ENCODE data around the gene ZNF621. TPM values are rescaled to one million over a fixed set of nuclear protein-coding genes. Genes with fewer than 3 reads are reported as not detected.

Gene ZNF621
- total RNA-seq, 2 experiments from 2014 or later, result 17.8 to 18.7 TPM

DNA sequence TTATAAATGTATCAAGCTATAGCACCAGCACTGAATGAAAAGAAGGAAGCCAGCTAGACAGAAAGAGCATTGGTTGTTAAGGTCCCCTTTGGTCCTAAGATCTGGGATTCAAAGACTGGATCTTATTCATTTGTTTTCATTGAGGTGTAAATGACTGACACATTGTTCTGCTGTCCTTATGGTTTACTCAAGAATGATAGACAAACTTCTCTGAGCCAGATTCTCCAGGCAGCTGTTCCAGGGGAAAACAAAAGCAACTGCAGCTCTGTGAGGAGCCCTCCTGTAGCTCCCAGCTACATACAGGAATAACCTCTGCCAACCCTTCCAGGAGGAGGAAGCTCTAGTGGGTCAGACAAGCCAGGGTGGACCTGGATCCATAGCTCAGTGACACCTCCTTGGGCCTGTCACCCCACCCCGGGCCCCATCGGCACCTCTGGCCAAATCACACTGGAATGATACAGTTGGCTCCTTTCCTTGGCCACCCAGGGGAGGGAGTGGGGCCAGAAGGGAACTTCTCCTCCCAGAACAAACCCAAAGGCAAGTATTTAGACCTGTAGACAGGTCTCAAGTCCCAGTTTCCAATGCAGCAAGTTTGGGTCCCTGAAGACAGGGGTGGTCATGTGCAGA lies 57.8 kb downstream of the ZNF621 start:
- intact Hi-C loops (cut with DNase I, micrococcal nuclease), result loop anchor here (5.0 to 10.0 kb wide), 4 partner anchors 162 to 1515 kb away; no protein-coding TSS in a partner anchor
- Mint-ChIP-seq H3K4me1 (peaks cover 2% of the 10 kb centered on the region), H3K9me3 (ENCODE audit: low read depth) (no peaks in the 10 kb centered on the region), H3K27ac (no peak overlapping the region), H3K4me3 (no peak overlapping the region), H3K36me3 (ENCODE audit: low read depth) (no peaks in the 10 kb centered on the region), H3K27me3 (peaks cover 8% of the 10 kb centered on the region)
- ChIA-PET POLR2A (no interaction called here), CTCF (interaction anchor here (0.7 to 4.1 kb wide), 6 partner anchors 16 to 1517 kb away, joined by 3 to 21 read pairs (median 3); no protein-coding TSS in a partner anchor)
- DNase-seq (no peak), ATAC-seq (no peak)

GRCh38 chr3:40583691-40584090 lies 58.9 kb downstream of the ZNF621 start:
- POLR2A ChIA-PET, result no interaction called here
- Mint-ChIP-seq H3K9me3 (ENCODE audit: low read depth) (no peaks in the 10 kb centered on the region), H3K36me3 (ENCODE audit: low read depth) (no peaks in the 10 kb centered on the region), H3K27ac (no peak overlapping the region), H3K27me3 (peaks cover 8% of the 10 kb centered on the region), H3K4me1 (peaks cover 2% of the 10 kb centered on the region), H3K4me3 (no peak overlapping the region)
- CTCF ChIA-PET, result interaction anchor here (0.6 to 4.1 kb wide), 7 partner anchors 9 to 1302 kb away, joined by 3 to 21 read pairs (median 3); no protein-coding TSS in a partner anchor
- intact Hi-C loops (cut with DNase I, micrococcal nuclease), result loop anchor here (1.0 to 10.0 kb wide), 5 partner anchors 161 to 1514 kb away; no protein-coding TSS in a partner anchor
- DNase-seq (no peak), ATAC-seq (no peak)

GRCh38 chr3:40584625-40585189 lies 59.9 kb downstream of the ZNF621 start:
- Mint-ChIP-seq H3K4me3 (no peak overlapping the region), H3K36me3 (ENCODE audit: low read depth) (no peaks in the 10 kb centered on the region), H3K4me1 (peaks cover 2% of the 10 kb centered on the region), H3K27ac (no peak overlapping the region), H3K27me3 (peaks cover 6% of the 10 kb centered on the region), H3K9me3 (ENCODE audit: low read depth) (no peaks in the 10 kb centered on the region)
- intact Hi-C loops (cut with DNase I, micrococcal nuclease), result loop anchor here (1.0 to 10.0 kb wide), 5 partner anchors 160 to 1513 kb away; no protein-coding TSS in a partner anchor
- ChIA-PET CTCF (interaction anchor here (0.6 to 4.1 kb wide), 13 partner anchors 8 to 1359 kb away, joined by 3 to 21 read pairs (median 4); no protein-coding TSS in a partner anchor), POLR2A (no interaction called here)
- peak; percentile 87 for DNase-seq
- ATAC-seq, result peak; percentile 71

DNA sequence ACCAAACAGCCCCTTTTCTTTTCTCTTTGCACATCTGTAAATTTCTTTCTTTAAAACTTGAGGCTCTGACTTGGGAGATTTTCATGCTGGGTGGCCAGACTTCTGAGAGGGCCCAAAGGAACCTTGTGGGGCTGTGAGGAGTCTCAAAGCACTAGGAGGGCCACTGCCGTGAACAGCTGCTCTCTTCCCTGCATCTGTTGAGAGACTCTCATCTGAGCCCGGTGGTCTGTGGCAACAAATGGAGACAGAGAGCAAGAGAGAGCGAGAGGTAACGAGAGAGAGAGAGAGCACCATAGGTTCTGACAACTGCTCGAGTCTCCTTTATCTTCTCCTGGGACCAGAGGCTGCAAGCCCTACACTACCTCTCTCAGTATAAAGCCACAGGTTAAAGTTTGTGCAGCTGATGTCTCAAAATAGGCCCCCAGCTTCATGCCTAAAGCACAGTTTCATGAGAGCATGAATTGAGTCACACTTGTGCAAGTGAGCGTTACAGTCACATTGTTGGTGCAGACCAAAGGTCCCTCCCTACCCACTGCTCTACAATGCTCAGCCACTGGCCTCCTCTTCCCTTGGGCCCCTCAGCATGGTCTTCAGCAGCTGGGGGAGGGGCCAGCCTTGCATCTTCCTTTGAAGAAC lies 60.7 kb downstream of the ZNF621 start:
- ATAC-seq (no peak), DNase-seq (no peak)
- Mint-ChIP-seq H3K27ac (no peak overlapping the region), H3K4me3 (no peak overlapping the region), H3K36me3 (ENCODE audit: low read depth) (no peaks in the 10 kb centered on the region), H3K4me1 (peaks cover 2% of the 10 kb centered on the region), H3K27me3 (peaks cover 2% of the 10 kb centered on the region), H3K9me3 (ENCODE audit: low read depth) (no peaks in the 10 kb centered on the region)
- ChIA-PET CTCF (interaction anchor here (0.7 to 4.1 kb wide), 7 partner anchors 9 to 1358 kb away, joined by 3 to 21 read pairs (median 4); no protein-coding TSS in a partner anchor), POLR2A (no interaction called here)
- intact Hi-C loops (cut with DNase I, micrococcal nuclease), result loop anchor here (10.0 kb wide), 2 partner anchors 159 to 679 kb away; no protein-coding TSS in a partner anchor

DNA sequence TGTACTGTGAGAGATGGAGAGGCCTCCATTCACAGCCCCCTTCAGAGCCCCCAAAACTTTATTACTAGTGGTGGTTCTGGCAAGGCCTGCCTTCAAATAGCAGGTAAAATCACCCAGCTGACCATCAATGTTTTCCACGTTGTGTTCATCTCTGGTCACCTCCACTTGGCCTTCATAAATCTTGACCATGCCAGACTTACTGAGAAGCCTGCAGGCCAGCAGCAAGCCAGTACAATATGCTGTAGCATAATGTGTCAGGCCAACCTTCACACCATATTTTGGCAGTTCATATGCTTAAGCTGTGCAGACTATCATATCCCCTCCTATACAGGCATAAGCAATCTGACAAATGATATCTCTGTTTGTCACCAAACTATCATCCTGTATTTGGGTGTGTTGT lies 62.1 kb downstream of the ZNF621 start:
- Mint-ChIP-seq H3K9me3 (ENCODE audit: low read depth) (no peaks in the 10 kb centered on the region), H3K27me3 (peaks cover 4% of the 10 kb centered on the region), H3K27ac (no peak overlapping the region), H3K4me1 (peaks cover 2% of the 10 kb centered on the region), H3K36me3 (ENCODE audit: low read depth) (no peaks in the 10 kb centered on the region), H3K4me3 (no peak overlapping the region)
- intact Hi-C loops (cut with DNase I, micrococcal nuclease), result loop anchor here (10.0 kb wide), 2 partner anchors 158 to 678 kb away; no protein-coding TSS in a partner anchor
- POLR2A ChIA-PET, result no interaction called here
- DNase-seq (no peak), ATAC-seq (no peak)
- CTCF ChIA-PET, result interaction anchor here (0.9 to 2.2 kb wide), 4 partner anchors 10 to 1295 kb away, joined by 3 to 6 read pairs (median 4); no protein-coding TSS in a partner anchor

GRCh38 chr3:40588406-40588805 lies 63.6 kb downstream of the ZNF621 start:
- DNase-seq, result no peak
- H3K4me3 Mint-ChIP-seq, result no peak overlapping the region
- CTCF ChIA-PET, result interaction anchor here (0.6 to 0.7 kb wide), 2 partner anchors 28 to 46 kb away, joined by 3 to 4 read pairs; no protein-coding TSS in a partner anchor

More at GRCh38 chr3:40588406-40588805, 63.6 kb downstream of the ZNF621 start:
- peaks cover 10% of the 10 kb centered on the region for H3K27me3 Mint-ChIP-seq
- intact Hi-C loops (cut with DNase I, micrococcal nuclease), result loop anchor here (10.0 kb wide), 2 partner anchors 156 to 676 kb away; no protein-coding TSS in a partner anchor
- peaks cover 2% of the 10 kb centered on the region for H3K4me1 Mint-ChIP-seq
- H3K36me3 Mint-ChIP-seq (ENCODE audit: low read depth), result no peaks in the 10 kb centered on the region
- no peak for ATAC-seq
- H3K27ac Mint-ChIP-seq, result no peak overlapping the region
- no peaks in the 10 kb centered on the region for H3K9me3 Mint-ChIP-seq (ENCODE audit: low read depth)
- POLR2A ChIA-PET, result no interaction called here

Other genes with a start within 250 kb of the ZNF621 start
- gene EIF1B, start 215.3 kb upstream of the ZNF621 start, total RNA-seq, result 10 to 100 TPM; 35.1 to 39.2 TPM
- gene ENTPD3, start 137.8 kb upstream of the ZNF621 start, total RNA-seq, result not detected
- gene RPL14, start 67.6 kb upstream of the ZNF621 start, total RNA-seq, result 1,000 to 10,000 TPM; 3,053 to 3,976 TPM
- 1 to 10 TPM; 5.6 to 7.0 TPM for gene ZNF619, start 47.8 kb upstream of the ZNF621 start, total RNA-seq
- 1 to 10 TPM; 3.8 to 3.9 TPM for gene ZNF620, start 18.9 kb upstream of the ZNF621 start, total RNA-seq

Measured in activated CD4-positive, alpha-beta T cell treated with anti-CD3 and anti-CD28 coated beads for 36 hours (primary cell).